Transverse colon (tissue), 4 donors: ENCODE data around the gene ERBB3. TPM values are rescaled to one million over a fixed set of nuclear protein-coding genes. Genes with fewer than 3 reads are reported as not detected.

Experiments used
- DNase-seq: peaks from one replicate; pipeline ENCODE4 v3.0.0-alpha.2; 2019
- H3K27ac ChIP-seq, 4 donors: fragments of 200-600 bp; sonication (generic); 2 replicates each; pipeline ENCODE4 v1.5.1; 2016 to 2018; ENCODE audit warnings: inconsistent platforms in 4 of 4
- H3K27me3 ChIP-seq: fragments of 200-600 bp; sonication (generic); 2 replicates; pipeline ENCODE4 v1.5.1; 2017; ENCODE audit warnings: inconsistent platforms
- H3K36me3 ChIP-seq, 4 donors: fragments of 200-600 bp; sonication (generic); 2 replicates each; pipeline ENCODE4 v1.5.1; 2017 to 2019; ENCODE audit warnings: inconsistent platforms in 4 of 4
- H3K4me1 ChIP-seq, 4 donors: fragments of 200-600 bp; sonication (generic); 2 replicates each; pipeline ENCODE4 v1.5.1; 2017 to 2020; ENCODE audit warnings: inconsistent platforms in 4 of 4
- H3K4me3 ChIP-seq, 4 donors: fragments of 200-600 bp; sonication (generic); 1 replicate in 1 of 4; 2 replicates in 3 of 4; pipeline versions ENCODE4 v1.5.1 to v1.6.1; 2017 to 2019; ENCODE audit warnings: inconsistent platforms in 4 of 4
- H3K9me3 ChIP-seq, 2 donors: fragments of 200-600 bp; sonication (generic); 2 replicates each; pipeline ENCODE4 v1.5.1; 2017 to 2019; ENCODE audit warnings: inconsistent platforms in 2 of 2
- EP300 ChIP-seq: sonication (generic); formaldehyde crosslinking; IDR thresholded peaks from one replicate; pipeline ENCODE4 v1.6.1; 2017; ENCODE audit warnings: antibody characterized with exemption, low read depth
- POLR2A ChIP-seq: fragments of 450-650 bp; IDR thresholded peaks from one replicate; pipeline ENCODE4 v1.6.1; 2016; ENCODE audit warnings: antibody characterized with exemption, mild to moderate bottlenecking, moderate library complexity
- POLR2AphosphoS5 ChIP-seq, 3 donors: sonication (generic); formaldehyde crosslinking; IDR thresholded peaks; one replicate each; pipeline ENCODE4 v1.6.1; 2016; ENCODE audit warnings: antibody characterized with exemption in 3 of 3
- WGBS, 2 donors: methylation state at CpG; one replicate each; pipeline ENCODE4 v1.1.5; 2018; ENCODE audit warnings: low coverage in 1 of 2; 5-methylcytosine and 5-hydroxymethylcytosine counted together
- in situ Hi-C, 4 donors: fragments of 200-750 bp; cut with MboI; loops; one replicate each; pipeline versions ENCODE4 v1.15.0 to v1.15.1; 2017; ENCODE audit warnings: low sequenced_read_pairs in 3 of 4, low pct_ligation_motif_present in 1 of 4, low pct_unique_long_range_greater_than_20kb in 1 of 4
- intact Hi-C: fragments of 100-400 bp; cut with DNase I; formaldehyde crosslinking; loops from one replicate; pipeline ENCODE4 v1.15.1; 2023; ENCODE audit warnings: low total_unique reads
- total RNA-seq, 4 donors: library from RNA; depleted of rRNA; stranded (reverse); fragments of >200 nt; gene quantifications; one replicate each; pipeline ENCODE4 v1.1.0, GENCODE V29; 2016
- TF ChIP-seq, protein P1 (sequence below), 5 experiments: fragments of 200-600 bp in 3 of 5; fragments of 450-650 bp in 2 of 5; sonication (generic) in 3 of 5; IDR thresholded peaks; 1 replicate in 2 of 5; 2 replicates in 3 of 5; pipeline ENCODE4 v1.5.1; 2016 to 2017; ENCODE audit warnings: antibody characterized with exemption in 5 of 5, inconsistent platforms in 3 of 5, mild to moderate bottlenecking in 2 of 5, moderate library complexity in 1 of 5

Gene ERBB3
- total RNA-seq, 4 donors from 2014 or later = 270 to 634 (median 340) TPM

DNA sequence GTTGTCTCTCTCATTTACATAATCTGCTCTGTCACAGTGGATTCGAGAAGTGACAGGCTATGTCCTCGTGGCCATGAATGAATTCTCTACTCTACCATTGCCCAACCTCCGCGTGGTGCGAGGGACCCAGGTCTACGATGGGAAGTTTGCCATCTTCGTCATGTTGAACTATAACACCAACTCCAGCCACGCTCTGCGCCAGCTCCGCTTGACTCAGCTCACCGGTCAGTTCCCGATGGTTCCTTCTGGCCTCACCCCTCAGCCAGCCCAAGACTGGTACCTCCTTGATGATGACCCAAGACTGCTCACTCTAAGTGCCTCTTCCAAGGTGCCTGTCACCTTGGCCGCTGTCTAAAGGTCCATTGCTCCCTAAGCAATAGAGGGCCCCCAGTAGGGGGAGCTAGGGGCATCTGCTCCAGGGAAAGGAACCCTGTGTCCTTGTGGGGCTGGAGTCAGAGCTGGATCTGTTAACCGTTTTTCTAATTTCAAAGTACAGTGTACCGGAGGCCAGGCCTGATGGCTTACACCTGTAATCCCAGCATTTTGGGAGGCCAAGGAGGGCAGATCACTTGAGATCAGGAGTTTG is 5.1 kb downstream of the ERBB3 start:
- WGBS, 2 donors = 50 to 87% methylated on average over 1 to 15 of the region's 15 CpGs
- in situ Hi-C loops = no loop called here
- no peaks in the 10 kb centered on the region for H3K9me3 ChIP-seq
- no peak overlapping the region for H3K4me3 ChIP-seq
- peak overlapping the region; percentile 32 to 94 (median 62) for H3K27ac ChIP-seq
- H3K4me1 ChIP-seq = peaks cover 3 to 56% (median 35%) of the 10 kb centered on the region in 4 donors
- peak; percentile 41 for DNase-seq
- intact Hi-C loops = no loop called here
- TF ChIP-seq POLR2AphosphoS5 (IDR thresholded peaks at IDR 0.05) (no peak), POLR2A (no peak)
- TF ChIP-seq, protein P1, sequence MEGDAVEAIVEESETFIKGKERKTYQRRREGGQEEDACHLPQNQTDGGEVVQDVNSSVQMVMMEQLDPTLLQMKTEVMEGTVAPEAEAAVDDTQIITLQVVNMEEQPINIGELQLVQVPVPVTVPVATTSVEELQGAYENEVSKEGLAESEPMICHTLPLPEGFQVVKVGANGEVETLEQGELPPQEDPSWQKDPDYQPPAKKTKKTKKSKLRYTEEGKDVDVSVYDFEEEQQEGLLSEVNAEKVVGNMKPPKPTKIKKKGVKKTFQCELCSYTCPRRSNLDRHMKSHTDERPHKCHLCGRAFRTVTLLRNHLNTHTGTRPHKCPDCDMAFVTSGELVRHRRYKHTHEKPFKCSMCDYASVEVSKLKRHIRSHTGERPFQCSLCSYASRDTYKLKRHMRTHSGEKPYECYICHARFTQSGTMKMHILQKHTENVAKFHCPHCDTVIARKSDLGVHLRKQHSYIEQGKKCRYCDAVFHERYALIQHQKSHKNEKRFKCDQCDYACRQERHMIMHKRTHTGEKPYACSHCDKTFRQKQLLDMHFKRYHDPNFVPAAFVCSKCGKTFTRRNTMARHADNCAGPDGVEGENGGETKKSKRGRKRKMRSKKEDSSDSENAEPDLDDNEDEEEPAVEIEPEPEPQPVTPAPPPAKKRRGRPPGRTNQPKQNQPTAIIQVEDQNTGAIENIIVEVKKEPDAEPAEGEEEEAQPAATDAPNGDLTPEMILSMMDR (IDR thresholded peaks at IDR 0.05) = peak in 3 of 5 experiments; percentile 12 to 29 (median 18)
- peaks cover 0 to 8% (median 0%) of the 10 kb centered on the region in 4 donors for H3K36me3 ChIP-seq
- H3K27me3 ChIP-seq = no peaks in the 10 kb centered on the region

DNA sequence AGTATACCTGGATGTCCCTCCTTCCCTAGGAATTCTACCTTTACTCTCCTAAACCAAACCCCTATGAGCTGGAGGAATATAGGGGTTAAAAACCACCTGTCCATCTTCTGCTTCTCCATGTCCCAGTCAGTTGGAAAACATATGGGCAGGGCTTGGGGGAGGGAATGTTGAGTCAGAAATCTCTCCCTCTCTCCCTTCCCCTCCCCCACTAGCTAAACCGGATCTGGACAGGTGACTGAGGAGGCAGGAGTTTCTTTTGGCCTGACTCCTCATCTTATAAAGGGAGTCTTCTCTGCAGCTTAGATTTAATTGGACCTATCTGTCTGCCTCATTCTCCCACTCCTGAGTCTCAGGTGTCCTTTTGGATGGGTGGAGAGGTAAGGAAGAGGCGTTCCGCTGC is 6.1 kb downstream of the ERBB3 start:
- in situ Hi-C loops (no loop called here), intact Hi-C loops (no loop called here)
- H3K9me3 ChIP-seq = no peaks in the 10 kb centered on the region
- TF ChIP-seq EP300 (peak; percentile 13), POLR2A (no peak), POLR2AphosphoS5 (IDR thresholded peaks at IDR 0.05) (peak in 1 of 3 donors; percentile 8)
- TF ChIP-seq, protein P1 (IDR thresholded peaks at IDR 0.05) = no peak
- no peaks in the 10 kb centered on the region for H3K27me3 ChIP-seq
- H3K4me1 ChIP-seq = peaks cover 3 to 53% (median 31%) of the 10 kb centered on the region in 4 donors
- H3K27ac ChIP-seq = peak overlapping the region; percentile 65 to 94 (median 72)
- peak; percentile 57 for DNase-seq
- H3K4me3 ChIP-seq = no peak overlapping the region
- peaks cover 0 to 8% (median 0%) of the 10 kb centered on the region in 4 donors for H3K36me3 ChIP-seq
- 79% methylated on average over 3 of the region's 3 CpGs; no CpG with 5 or more reads in 1 of the 2 donors for WGBS, 2 donors

DNA sequence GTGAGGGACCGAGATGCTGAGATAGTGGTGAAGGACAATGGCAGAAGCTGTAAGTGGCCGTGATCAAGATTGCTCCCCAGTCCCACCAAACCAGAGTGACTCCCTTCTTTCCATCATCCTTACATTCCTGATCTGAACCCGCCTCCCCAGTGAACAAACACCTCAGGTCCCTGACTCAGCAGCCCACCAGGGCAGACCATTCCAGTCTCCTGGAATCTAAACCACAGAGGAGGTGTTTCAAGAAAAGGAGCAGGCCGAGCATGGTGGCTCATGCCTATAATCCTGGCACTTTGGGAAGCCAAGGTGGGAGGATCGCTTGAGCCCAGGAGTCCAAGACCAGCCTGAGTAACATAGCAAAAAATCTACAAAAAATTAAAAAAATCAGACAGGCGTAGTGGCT is 6.6 kb downstream of the ERBB3 start:
- TF ChIP-seq POLR2AphosphoS5 (IDR thresholded peaks at IDR 0.05) (no peak), POLR2A (no peak)
- TF ChIP-seq, protein P1 (IDR thresholded peaks at IDR 0.05) = no peak
- intact Hi-C loops = no loop called here
- Histone ChIP-seq H3K9me3 (no peaks in the 10 kb centered on the region), H3K27me3 (no peaks in the 10 kb centered on the region), H3K4me3 (no peak overlapping the region), H3K27ac (peak overlapping the region; percentile 65 to 94 (median 72)), H3K36me3 (peaks cover 0 to 8% (median 0%) of the 10 kb centered on the region in 4 donors), H3K4me1 (peaks cover 3 to 53% (median 31%) of the 10 kb centered on the region in 4 donors)
- in situ Hi-C loops = no loop called here
- no peak for DNase-seq
- WGBS, 2 donors = 80 to 82% methylated on average over 3 to 6 of the region's 6 CpGs

DNA sequence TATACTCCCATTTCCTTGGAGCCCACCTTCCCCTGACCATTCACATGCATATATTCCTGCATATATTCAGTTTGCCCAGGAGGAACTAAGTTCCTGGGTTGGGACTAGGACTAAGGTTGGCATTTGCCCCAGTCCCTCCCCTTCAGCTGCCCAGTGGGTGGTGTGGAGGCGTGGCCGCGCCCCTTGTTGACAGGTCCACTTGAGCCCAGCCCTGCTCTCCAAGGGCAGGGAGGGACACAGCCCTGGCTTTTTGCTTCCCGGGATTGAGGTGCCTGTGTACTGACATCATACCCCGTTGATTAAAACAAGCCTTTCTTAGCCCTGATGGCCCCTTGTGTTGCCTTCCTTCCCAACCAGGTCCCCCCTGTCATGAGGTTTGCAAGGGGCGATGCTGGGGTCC is 7.3 kb downstream of the ERBB3 start:
- no peaks in the 10 kb centered on the region for H3K27me3 ChIP-seq
- peak overlapping the region; percentile 65 to 94 (median 72) for H3K27ac ChIP-seq
- peak; percentile 91 for DNase-seq
- WGBS, 2 donors = 49% methylated on average over 6 of the region's 6 CpGs; no CpG with 5 or more reads in 1 of the 2 donors
- H3K9me3 ChIP-seq = no peaks in the 10 kb centered on the region
- in situ Hi-C loops (no loop called here), intact Hi-C loops (no loop called here)
- TF ChIP-seq POLR2A (peak; percentile 8), EP300 (no peak), POLR2AphosphoS5 (IDR thresholded peaks at IDR 0.05) (peak in 2 of 3 donors; percentile 26 to 62)
- TF ChIP-seq, protein P1 (IDR thresholded peaks at IDR 0.05) = no peak
- H3K36me3 ChIP-seq = peaks cover 0 to 8% (median 0%) of the 10 kb centered on the region in 4 donors
- no peak overlapping the region for H3K4me3 ChIP-seq
- peaks cover 3 to 52% (median 31%) of the 10 kb centered on the region in 4 donors for H3K4me1 ChIP-seq
